Neural cell (in vitro differentiated cells): ENCODE measurements around the gene ATP8B3. TPM values are rescaled to one million over a fixed set of nuclear protein-coding genes. Genes with fewer than 3 reads are reported as not detected.

Experiments used
- H2AFZ ChIP-seq: fragments of 200-600, 300-800 bp; sonication (generic), shearing (Covaris generic); 2 replicates; pipeline ENCODE4 v1.6.0; 2014; ENCODE audit warnings: low read depth, mild to moderate bottlenecking, antibody characterized with exemption, low read length, moderate library complexity
- H3F3A ChIP-seq: fragments of 200-600 bp; shearing (Covaris generic); 2 replicates; pipeline ENCODE4 v1.6.1; 2016; ENCODE audit warnings: mild to moderate bottlenecking, moderate library complexity, mixed read lengths, antibody characterized with exemption, low read length; ENCODE audit not compliant: insufficient read depth, poor library complexity, severe bottlenecking
- H3K27ac ChIP-seq: fragments of 200-600, 300-800 bp; sonication (generic), shearing (Covaris generic); 2 replicates; pipeline ENCODE4 v1.5.1; 2014; ENCODE audit warnings: mild to moderate bottlenecking, low read length, moderate library complexity
- H3K27me3 ChIP-seq: fragments of 300-800, 200-600 bp; sonication (generic), shearing (Covaris generic); 2 replicates; pipeline ENCODE4 v1.6.0; 2014; ENCODE audit warnings: mild to moderate bottlenecking, low read depth, low read length, moderate library complexity; ENCODE audit not compliant: insufficient read depth
- H3K36me3 ChIP-seq: fragments of 300-800, 200-600 bp; sonication (generic), shearing (Covaris generic); 2 replicates; pipeline ENCODE4 v1.5.1; 2014; ENCODE audit warnings: mild to moderate bottlenecking, antibody characterized with exemption, low read length, moderate library complexity; ENCODE audit not compliant: insufficient read depth
- H3K4me2 ChIP-seq: fragments of 300-800, 200-600 bp; sonication (generic), shearing (Covaris generic); 2 replicates; pipeline ENCODE4 v1.6.0; 2014; ENCODE audit warnings: mild to moderate bottlenecking, low read length
- H3K4me3 ChIP-seq: fragments of 300-800, 200-600 bp; sonication (generic), shearing (Covaris generic); 2 replicates; pipeline ENCODE4 v1.5.1; 2014; ENCODE audit warnings: mild to moderate bottlenecking, low read length, moderate library complexity
- H3K79me2 ChIP-seq: fragments of 200-600 bp; shearing (Covaris generic); replicated peaks from 2 replicates; pipeline ENCODE4 v1.6.0; 2014; ENCODE audit warnings: mild to moderate bottlenecking, low read length, moderate library complexity; ENCODE audit not compliant: insufficient read depth
- H3K9ac ChIP-seq: fragments of 300-800, 200-600 bp; sonication (generic), shearing (Covaris generic); 2 replicates; pipeline ENCODE4 v1.6.1; 2016; ENCODE audit warnings: mild to moderate bottlenecking, low read length, mixed read lengths
- H3K9me2 ChIP-seq: fragments of 200-600 bp; shearing (Covaris generic); 2 replicates; pipeline ENCODE4 v1.6.1; 2016; ENCODE audit warnings: mild to moderate bottlenecking, low read length, mixed read lengths; ENCODE audit not compliant: insufficient read depth
- H3K9me3 ChIP-seq: fragments of 200-600, 300-800 bp; sonication (generic), shearing (Covaris generic); 2 replicates; pipeline ENCODE4 v1.6.1; 2016; ENCODE audit warnings: mild to moderate bottlenecking, mixed run types, low read length, moderate library complexity, mixed read lengths
- H4K20me1 ChIP-seq: fragments of 200-600 bp; shearing (Covaris generic); 2 replicates; pipeline ENCODE4 v1.6.1; 2016; ENCODE audit warnings: mild to moderate bottlenecking, mixed run types; ENCODE audit not compliant: insufficient read depth
- CTCF ChIP-seq: fragments of 450-650 bp; IDR thresholded peaks from 2 replicates; pipeline ENCODE4 v1.5.1; 2014; ENCODE audit warnings: antibody characterized with exemption, mild to moderate bottlenecking, moderate library complexity; ENCODE audit not compliant: poor library complexity, severe bottlenecking
- EP300 ChIP-seq: fragments of 450-650 bp; conservative IDR thresholded peaks from 2 replicates; pipeline ENCODE4 v1.6.1; 2014; ENCODE audit warnings: antibody characterized with exemption, mild to moderate bottlenecking, moderate library complexity; ENCODE audit not compliant: poor library complexity, severe bottlenecking
- EZH2 ChIP-seq: fragments of 200-600, 300-800 bp; shearing (Covaris generic), sonication (generic); IDR thresholded peaks from 2 replicates; pipeline ENCODE4 v1.6.1; 2014; ENCODE audit warnings: antibody characterized with exemption, low read length, borderline replicate concordance, mild to moderate bottlenecking; ENCODE audit not compliant: insufficient read depth, poor library complexity, severe bottlenecking
- MXI1 ChIP-seq: fragments of 450-650 bp; conservative IDR thresholded peaks from 2 replicates; pipeline ENCODE4 v1.6.1; 2014; ENCODE audit warnings: antibody characterized with exemption, mild to moderate bottlenecking; ENCODE audit not compliant: poor library complexity, severe bottlenecking
- POLR2AphosphoS5 ChIP-seq: IDR thresholded peaks from 2 replicates; pipeline ENCODE4 v1.6.1; 2012
- RAD21 ChIP-seq: fragments of 450-650 bp; conservative IDR thresholded peaks from 2 replicates; pipeline ENCODE4 v1.6.1; 2014; ENCODE audit warnings: antibody characterized with exemption, mild to moderate bottlenecking, moderate library complexity
- REST ChIP-seq: IDR thresholded peaks from 2 replicates; pipeline ENCODE4 v1.6.1; 2012; ENCODE audit warnings: borderline replicate concordance
- SMC3 ChIP-seq: fragments of 450-650 bp; conservative IDR thresholded peaks from 2 replicates; pipeline ENCODE4 v1.6.1; 2014; ENCODE audit warnings: antibody characterized with exemption, mild to moderate bottlenecking, moderate library complexity; ENCODE audit not compliant: poor library complexity
- TAF1 ChIP-seq: IDR thresholded peaks from 2 replicates; pipeline ENCODE4 v1.6.1; 2012; ENCODE audit warnings: low read depth
- polyA plus RNA-seq: library from polyadenylated mRNA; depleted of rRNA; stranded (reverse); fragments of >200 nt; gene quantifications from 2 replicates; pipeline ENCODE4 v1.2.3, GENCODE V29; 2014

ATP8B3 gene
- polyA plus RNA-seq, 1 donor from 2014 or later, result 1.5 TPM

GRCh38 chr19:1758959-1759903, 52.8 kb downstream of the ATP8B3 start:
- H3K79me2 ChIP-seq, result no peaks in the 10 kb centered on the region
- H3K36me3 ChIP-seq, result no peaks in the 10 kb centered on the region
- H3F3A ChIP-seq, result no peaks in the 10 kb centered on the region
- H3K27ac ChIP-seq, result no peak overlapping the region
- TF ChIP-seq EZH2 (no peak), MXI1 (no peak), RAD21 (no peak), POLR2AphosphoS5 (no peak), TAF1 (no peak), SMC3 (no peak), REST (no peak), EP300 (no peak), CTCF (no peak)
- H3K9ac ChIP-seq, result no peak overlapping the region
- no peaks in the 10 kb centered on the region for H4K20me1 ChIP-seq
- H3K9me3 ChIP-seq, result no peaks in the 10 kb centered on the region
- no peaks in the 10 kb centered on the region for H3K9me2 ChIP-seq
- no peak overlapping the region for H2AFZ ChIP-seq
- peaks cover 97% of the 10 kb centered on the region for H3K27me3 ChIP-seq
- no peak overlapping the region for H3K4me2 ChIP-seq
- H3K4me3 ChIP-seq, result no peak overlapping the region

GRCh38 chr19:1758231-1758577, 53.9 kb downstream of the ATP8B3 start:
- Histone ChIP-seq H3K27ac (no peak overlapping the region), H3K4me2 (no peak overlapping the region), H3K27me3 (peaks cover 87% of the 10 kb centered on the region), H3K9me3 (no peaks in the 10 kb centered on the region), H3K9ac (no peak overlapping the region), H3K9me2 (no peaks in the 10 kb centered on the region), H3F3A (no peaks in the 10 kb centered on the region), H4K20me1 (no peaks in the 10 kb centered on the region), H3K79me2 (no peaks in the 10 kb centered on the region), H3K36me3 (no peaks in the 10 kb centered on the region), H2AFZ (no peak overlapping the region), H3K4me3 (peak overlapping the region; percentile 35)
- TF ChIP-seq EP300 (no peak), TAF1 (no peak), EZH2 (no peak), CTCF (no peak), REST (no peak), MXI1 (no peak), RAD21 (no peak), POLR2AphosphoS5 (no peak), SMC3 (no peak)
